ENCODE results near the gene GTF3C5. TPM values are rescaled to one million over a fixed set of nuclear protein-coding genes. Genes with fewer than 3 reads are reported as not detected.

GTF3C5 gene
- polyA plus RNA-seq, 1 of the 3 experiments (the other 2 are of a cell fraction) = 57.3 TPM

DNA sequence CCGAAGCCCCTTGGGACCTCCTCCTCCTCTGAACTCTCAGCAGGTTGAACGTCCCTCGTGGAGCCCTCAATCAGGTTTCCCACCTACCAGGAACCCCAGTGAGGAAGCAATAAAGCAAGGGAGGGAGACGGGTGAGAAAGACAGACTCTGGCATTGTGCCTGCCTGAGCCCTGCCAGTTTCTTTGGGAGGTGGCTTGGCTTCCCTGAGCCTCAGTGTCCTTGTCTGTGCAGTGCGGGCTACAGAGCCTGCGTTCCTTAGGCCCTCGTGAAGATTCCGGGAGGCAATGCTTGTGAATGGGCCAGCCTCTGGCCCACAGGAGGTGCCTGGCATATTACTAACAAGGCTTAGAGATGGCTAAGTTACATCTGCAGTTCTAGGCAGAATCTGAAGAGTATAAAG is 11.9 kb downstream of the GTF3C5 start:
- TF ChIP-seq EP300 (IDR thresholded peaks at IDR 0.05; ENCODE audit: borderline replicate concordance in 1 of 2, low read depth in 1 of 2, low read length in 1 of 2) = no peak
- TF ChIP-seq ELF1 (IDR thresholded peaks at IDR 0.05) = no peak
- TF ChIP-seq, protein P1, sequence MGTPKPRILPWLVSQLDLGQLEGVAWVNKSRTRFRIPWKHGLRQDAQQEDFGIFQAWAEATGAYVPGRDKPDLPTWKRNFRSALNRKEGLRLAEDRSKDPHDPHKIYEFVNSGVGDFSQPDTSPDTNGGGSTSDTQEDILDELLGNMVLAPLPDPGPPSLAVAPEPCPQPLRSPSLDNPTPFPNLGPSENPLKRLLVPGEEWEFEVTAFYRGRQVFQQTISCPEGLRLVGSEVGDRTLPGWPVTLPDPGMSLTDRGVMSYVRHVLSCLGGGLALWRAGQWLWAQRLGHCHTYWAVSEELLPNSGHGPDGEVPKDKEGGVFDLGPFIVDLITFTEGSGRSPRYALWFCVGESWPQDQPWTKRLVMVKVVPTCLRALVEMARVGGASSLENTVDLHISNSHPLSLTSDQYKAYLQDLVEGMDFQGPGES (IDR thresholded peaks at IDR 0.05; ENCODE audit: low read depth, low read length) = no peak
- TF ChIP-seq USF2 (IDR thresholded peaks at IDR 0.05; ENCODE audit: borderline replicate concordance, low read depth, low read length) = no peak
- TF ChIP-seq MEF2A (IDR thresholded peaks at IDR 0.05; ENCODE audit: borderline replicate concordance, low read depth) = no peak
- TF ChIP-seq, protein P2, sequence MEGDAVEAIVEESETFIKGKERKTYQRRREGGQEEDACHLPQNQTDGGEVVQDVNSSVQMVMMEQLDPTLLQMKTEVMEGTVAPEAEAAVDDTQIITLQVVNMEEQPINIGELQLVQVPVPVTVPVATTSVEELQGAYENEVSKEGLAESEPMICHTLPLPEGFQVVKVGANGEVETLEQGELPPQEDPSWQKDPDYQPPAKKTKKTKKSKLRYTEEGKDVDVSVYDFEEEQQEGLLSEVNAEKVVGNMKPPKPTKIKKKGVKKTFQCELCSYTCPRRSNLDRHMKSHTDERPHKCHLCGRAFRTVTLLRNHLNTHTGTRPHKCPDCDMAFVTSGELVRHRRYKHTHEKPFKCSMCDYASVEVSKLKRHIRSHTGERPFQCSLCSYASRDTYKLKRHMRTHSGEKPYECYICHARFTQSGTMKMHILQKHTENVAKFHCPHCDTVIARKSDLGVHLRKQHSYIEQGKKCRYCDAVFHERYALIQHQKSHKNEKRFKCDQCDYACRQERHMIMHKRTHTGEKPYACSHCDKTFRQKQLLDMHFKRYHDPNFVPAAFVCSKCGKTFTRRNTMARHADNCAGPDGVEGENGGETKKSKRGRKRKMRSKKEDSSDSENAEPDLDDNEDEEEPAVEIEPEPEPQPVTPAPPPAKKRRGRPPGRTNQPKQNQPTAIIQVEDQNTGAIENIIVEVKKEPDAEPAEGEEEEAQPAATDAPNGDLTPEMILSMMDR (IDR thresholded peaks at IDR 0.05) = no peak
- no peak for TF ChIP-seq RXRA (IDR thresholded peaks at IDR 0.05; ENCODE audit: borderline replicate concordance, low read depth)
- TF ChIP-seq CHD2 (IDR thresholded peaks at IDR 0.05; ENCODE audit: low read length, partially characterized antibody) = no peak
- TF ChIP-seq NFIC (IDR thresholded peaks at IDR 0.05; ENCODE audit: borderline replicate concordance) = no peak
- no peak for TF ChIP-seq USF1 (IDR thresholded peaks at IDR 0.05; ENCODE audit: borderline replicate concordance, low read depth)
- TF ChIP-seq GATA2 (CRISPR knock-in tag; IDR thresholded peaks at IDR 0.05) = no peak
- Histone ChIP-seq H3K9me2 (no peaks in the 10 kb centered on the region), H4K20me1 (ENCODE audit: insufficient read depth) (peaks cover 37% of the 10 kb centered on the region), H3K27ac (ENCODE audit: low read depth in 2 of 2, low read length in 1 of 2) (no peak overlapping the region), H3K9me3 (no peaks in the 10 kb centered on the region), H3K4me3 (ENCODE audit: low read depth in 2 of 2, low read length in 1 of 2) (no peak overlapping the region), H3K4me1 (ENCODE audit: control insufficient read depth in 1 of 2, insufficient read depth in 2 of 2, low read depth in 1 of 2, low read length in 1 of 2) (no peaks in the 10 kb centered on the region), H3K9ac (no peak overlapping the region), H3K4me2 (no peak overlapping the region), H3K79me2 (ENCODE audit: insufficient read depth) (peaks cover 44% of the 10 kb centered on the region), H3K36me3 (replicated peaks in 1 of 2; ENCODE audit: control insufficient read depth in 1 of 2, insufficient read depth in 2 of 2, low read length in 1 of 2) (peaks cover 26 to 49% of the 10 kb centered on the region in 2 experiments), H3K27me3 (ENCODE audit: insufficient read depth) (no peaks in the 10 kb centered on the region), H3F3A (replicated peaks; ENCODE audit: insufficient read depth) (peaks cover 2% of the 10 kb centered on the region), H2AFZ (ENCODE audit: low read depth) (no peak overlapping the region)
- 94% methylated on average over 7 of the region's 8 CpGs for WGBS (ENCODE audit: low lambda C conversion rate)
- ChIA-PET POLR2A (no interaction called here), CTCF (interaction anchor here (1.3 to 9.7 kb wide), 6 partner anchors 11 to 121 kb away, joined by 3 to 109 read pairs (median 4); partner anchors contain the start of genes GBGT1 and GTF3C5)
- DNase-seq = no peak

- no peak for TF ChIP-seq EP300 (IDR thresholded peaks at IDR 0.05; ENCODE audit: borderline replicate concordance in 1 of 2, low read depth in 1 of 2, low read length in 1 of 2)
- TF ChIP-seq, protein P2 (IDR thresholded peaks at IDR 0.05) = no peak
- TF ChIP-seq RFX5 (IDR thresholded peaks at IDR 0.05; ENCODE audit: low read length) = no peak
- no peak for TF ChIP-seq NRF1 (IDR thresholded peaks at IDR 0.05; ENCODE audit: low read depth, low read length)
- TF ChIP-seq, protein P3, sequence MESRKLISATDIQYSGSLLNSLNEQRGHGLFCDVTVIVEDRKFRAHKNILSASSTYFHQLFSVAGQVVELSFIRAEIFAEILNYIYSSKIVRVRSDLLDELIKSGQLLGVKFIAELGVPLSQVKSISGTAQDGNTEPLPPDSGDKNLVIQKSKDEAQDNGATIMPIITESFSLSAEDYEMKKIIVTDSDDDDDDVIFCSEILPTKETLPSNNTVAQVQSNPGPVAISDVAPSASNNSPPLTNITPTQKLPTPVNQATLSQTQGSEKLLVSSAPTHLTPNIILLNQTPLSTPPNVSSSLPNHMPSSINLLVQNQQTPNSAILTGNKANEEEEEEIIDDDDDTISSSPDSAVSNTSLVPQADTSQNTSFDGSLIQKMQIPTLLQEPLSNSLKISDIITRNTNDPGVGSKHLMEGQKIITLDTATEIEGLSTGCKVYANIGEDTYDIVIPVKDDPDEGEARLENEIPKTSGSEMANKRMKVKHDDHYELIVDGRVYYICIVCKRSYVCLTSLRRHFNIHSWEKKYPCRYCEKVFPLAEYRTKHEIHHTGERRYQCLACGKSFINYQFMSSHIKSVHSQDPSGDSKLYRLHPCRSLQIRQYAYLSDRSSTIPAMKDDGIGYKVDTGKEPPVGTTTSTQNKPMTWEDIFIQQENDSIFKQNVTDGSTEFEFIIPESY (IDR thresholded peaks at IDR 0.05; ENCODE audit: borderline replicate concordance, low read depth) = no peak
- TF ChIP-seq FOXJ3 (CRISPR knock-in tag; IDR thresholded peaks at IDR 0.05) = no peak
- no peak for TF ChIP-seq GABPA (IDR thresholded peaks at IDR 0.05; ENCODE audit: low read depth)
- TF ChIP-seq MAX (IDR thresholded peaks at IDR 0.05; ENCODE audit: low read depth) = no peak
- Histone ChIP-seq H3K4me1 (ENCODE audit: control insufficient read depth in 1 of 2, insufficient read depth in 2 of 2, low read depth in 1 of 2, low read length in 1 of 2) (no peaks in the 10 kb centered on the region), H3K36me3 (replicated peaks in 1 of 2; ENCODE audit: control insufficient read depth in 1 of 2, insufficient read depth in 2 of 2, low read length in 1 of 2) (peaks cover 26 to 49% of the 10 kb centered on the region in 2 experiments), H2AFZ (ENCODE audit: low read depth) (no peak overlapping the region), H3F3A (replicated peaks; ENCODE audit: insufficient read depth) (peaks cover 2% of the 10 kb centered on the region), H4K20me1 (ENCODE audit: insufficient read depth) (peaks cover 31% of the 10 kb centered on the region), H3K9me2 (no peaks in the 10 kb centered on the region), H3K9ac (no peak overlapping the region), H3K79me2 (ENCODE audit: insufficient read depth) (peaks cover 36% of the 10 kb centered on the region), H3K9me3 (no peaks in the 10 kb centered on the region), H3K4me2 (no peak overlapping the region), H3K27ac (ENCODE audit: low read depth in 2 of 2, low read length in 1 of 2) (no peak overlapping the region), H3K4me3 (ENCODE audit: low read depth in 2 of 2, low read length in 1 of 2) (no peak overlapping the region), H3K27me3 (ENCODE audit: insufficient read depth) (no peaks in the 10 kb centered on the region)
- CTCF ChIA-PET = interaction anchor here (1.6 to 9.7 kb wide), 3 partner anchors 12 to 120 kb away, joined by 3 to 109 read pairs (median 26); partner anchors contain the start of genes GBGT1 and GTF3C5
- no peak for DNase-seq
- WGBS (ENCODE audit: low lambda C conversion rate) = 94% methylated on average over 16 of the region's 16 CpGs
- POLR2A ChIA-PET = no interaction called here
These were observed 12.7 kb downstream of the GTF3C5 start for GRCh38 chr9:133043449-133044035.

Measured in SK-N-SH (cell line).